ENCODE data around the gene ANXA6. TPM values are rescaled to one million over a fixed set of nuclear protein-coding genes. Genes with fewer than 3 reads are reported as not detected.
A peak's percentile ranks its signal among the peaks of the same experiment; 100 is the strongest.

Gene ANXA6
- total RNA-seq, 2 experiments from 2014 or later = 518 to 538 TPM

GRCh38 chr5:151062405-151063141, 95.0 kb downstream of the ANXA6 start:
- no peak for DNase-seq
- H3K9me3 Mint-ChIP-seq = no peaks in the 10 kb centered on the region
- H3K4me3 Mint-ChIP-seq = no peak overlapping the region
- H3K27ac Mint-ChIP-seq = no peak overlapping the region
- ATAC-seq (ENCODE audit: low read depth) = no peak
- H3K36me3 Mint-ChIP-seq = peaks cover 22% of the 10 kb centered on the region
- H3K27me3 Mint-ChIP-seq = no peaks in the 10 kb centered on the region
- POLR2A ChIA-PET = no interaction called here
- H3K4me1 Mint-ChIP-seq = peaks cover 33% of the 10 kb centered on the region

- Mint-ChIP-seq H3K27me3 (no peaks in the 10 kb centered on the region), H3K36me3 (peaks cover 28% of the 10 kb centered on the region), H3K9me3 (no peaks in the 10 kb centered on the region), H3K4me3 (no peak overlapping the region), H3K4me1 (peaks cover 27% of the 10 kb centered on the region), H3K27ac (peak overlapping the region; percentile 34)
- DNase-seq (no peak), ATAC-seq (ENCODE audit: low read depth) (no peak)
- POLR2A ChIA-PET = no interaction called here
Measured at GRCh38 chr5:151060742-151061141, 96.8 kb downstream of the ANXA6 start.

GRCh38 chr5:151058891-151059489, 98.6 kb downstream of the ANXA6 start:
- POLR2A ChIA-PET = no interaction called here
- DNase-seq = no peak
- peak overlapping the region; percentile 64 for H3K4me3 Mint-ChIP-seq
- ATAC-seq (ENCODE audit: low read depth) = no peak
- H3K27ac Mint-ChIP-seq = peak overlapping the region; percentile 87
- H3K4me1 Mint-ChIP-seq = peaks cover 24% of the 10 kb centered on the region
- H3K9me3 Mint-ChIP-seq = no peaks in the 10 kb centered on the region
- H3K36me3 Mint-ChIP-seq = peaks cover 32% of the 10 kb centered on the region
- H3K27me3 Mint-ChIP-seq = no peaks in the 10 kb centered on the region

GRCh38 chr5:151058301-151058700, 99.3 kb downstream of the ANXA6 start:
- Mint-ChIP-seq H3K4me3 (no peak overlapping the region), H3K36me3 (peaks cover 30% of the 10 kb centered on the region), H3K9me3 (no peaks in the 10 kb centered on the region), H3K27ac (no peak overlapping the region), H3K27me3 (no peaks in the 10 kb centered on the region), H3K4me1 (peaks cover 25% of the 10 kb centered on the region)
- POLR2A ChIA-PET = no interaction called here
- ATAC-seq (ENCODE audit: low read depth) = no peak
- DNase-seq = no peak

GRCh38 chr5:151056379-151057325, 100.9 kb downstream of the ANXA6 start:
- POLR2A ChIA-PET = no interaction called here
- Mint-ChIP-seq H3K36me3 (peaks cover 26% of the 10 kb centered on the region), H3K4me3 (no peak overlapping the region), H3K27me3 (no peaks in the 10 kb centered on the region), H3K9me3 (no peaks in the 10 kb centered on the region), H3K4me1 (peaks cover 35% of the 10 kb centered on the region), H3K27ac (no peak overlapping the region)
- DNase-seq (no peak), ATAC-seq (ENCODE audit: low read depth) (no peak)

GRCh38 chr5:151055336-151055735, 102.2 kb downstream of the ANXA6 start:
- no peak overlapping the region for H3K27ac Mint-ChIP-seq
- ATAC-seq (ENCODE audit: low read depth) (no peak), DNase-seq (no peak)
- no peaks in the 10 kb centered on the region for H3K9me3 Mint-ChIP-seq
- peaks cover 19% of the 10 kb centered on the region for H3K36me3 Mint-ChIP-seq
- H3K27me3 Mint-ChIP-seq = no peaks in the 10 kb centered on the region
- POLR2A ChIA-PET = no interaction called here
- H3K4me3 Mint-ChIP-seq = no peak overlapping the region
- peaks cover 31% of the 10 kb centered on the region for H3K4me1 Mint-ChIP-seq

GRCh38 chr5:151054709-151055108, 102.9 kb downstream of the ANXA6 start:
- POLR2A ChIA-PET = no interaction called here
- Mint-ChIP-seq H3K36me3 (peaks cover 19% of the 10 kb centered on the region), H3K4me1 (peaks cover 25% of the 10 kb centered on the region), H3K4me3 (no peak overlapping the region), H3K27me3 (no peaks in the 10 kb centered on the region), H3K9me3 (no peaks in the 10 kb centered on the region), H3K27ac (no peak overlapping the region)
- no peak for DNase-seq
- ATAC-seq (ENCODE audit: low read depth) = no peak

- H3K4me1 Mint-ChIP-seq = peaks cover 19% of the 10 kb centered on the region
- ATAC-seq (ENCODE audit: low read depth) (no peak), DNase-seq (no peak)
- peak overlapping the region; percentile 33 for H3K27ac Mint-ChIP-seq
- H3K36me3 Mint-ChIP-seq = peaks cover 23% of the 10 kb centered on the region
- H3K4me3 Mint-ChIP-seq = no peak overlapping the region
- POLR2A ChIA-PET = interaction anchor here (1.0 kb wide), 1 partner anchor 61 kb away, joined by 4 read pairs; no protein-coding TSS in a partner anchor
- H3K9me3 Mint-ChIP-seq = no peaks in the 10 kb centered on the region
- H3K27me3 Mint-ChIP-seq = no peaks in the 10 kb centered on the region
Measured at GRCh38 chr5:151053796-151054462, 103.7 kb downstream of the ANXA6 start.

GRCh38 chr5:151052836-151053235, 104.7 kb downstream of the ANXA6 start:
- Mint-ChIP-seq H3K27ac (peak overlapping the region; percentile 33), H3K27me3 (no peaks in the 10 kb centered on the region)
- POLR2A ChIA-PET = interaction anchor here (0.5 kb wide), 1 partner anchor 72 kb away, joined by 5 read pairs; no protein-coding TSS in a partner anchor

GRCh38 chr5:151051931-151052608, 105.5 kb downstream of the ANXA6 start:
- Mint-ChIP-seq H3K27ac (peak overlapping the region; percentile 33), H3K36me3 (peaks cover 28% of the 10 kb centered on the region)

More at GRCh38 chr5:151052836-151053235, 104.7 kb downstream of the ANXA6 start:
- H3K4me3 Mint-ChIP-seq = no peak overlapping the region
- H3K9me3 Mint-ChIP-seq = no peaks in the 10 kb centered on the region
- no peak for ATAC-seq (ENCODE audit: low read depth)
- peaks cover 26% of the 10 kb centered on the region for H3K36me3 Mint-ChIP-seq
- no peak for DNase-seq
- H3K4me1 Mint-ChIP-seq = peaks cover 18% of the 10 kb centered on the region

GRCh38 chr5:151051066-151051930, 106.3 kb downstream of the ANXA6 start:
- POLR2A ChIA-PET = interaction anchor here (0.7 to 1.3 kb wide), 3 partner anchors 43 to 89 kb away, joined by 3 to 6 read pairs (median 3); no protein-coding TSS in a partner anchor
- H3K9me3 Mint-ChIP-seq = no peaks in the 10 kb centered on the region
- DNase-seq (peak; percentile 69), ATAC-seq (ENCODE audit: low read depth) (peak; percentile 86)
- H3K27ac Mint-ChIP-seq = peak overlapping the region; percentile 33
- peaks cover 16% of the 10 kb centered on the region for H3K4me1 Mint-ChIP-seq
- H3K36me3 Mint-ChIP-seq = peaks cover 23% of the 10 kb centered on the region
- no peaks in the 10 kb centered on the region for H3K27me3 Mint-ChIP-seq
- H3K4me3 Mint-ChIP-seq = no peak overlapping the region

More at GRCh38 chr5:151051931-151052608, 105.5 kb downstream of the ANXA6 start:
- peaks cover 17% of the 10 kb centered on the region for H3K4me1 Mint-ChIP-seq
- DNase-seq (no peak), ATAC-seq (ENCODE audit: low read depth) (no peak)
- H3K9me3 Mint-ChIP-seq = no peaks in the 10 kb centered on the region
- no peak overlapping the region for H3K4me3 Mint-ChIP-seq
- POLR2A ChIA-PET = interaction anchor here (0.5 to 0.8 kb wide), 3 partner anchors 73 to 76 kb away, joined by 3 to 6 read pairs (median 5); no protein-coding TSS in a partner anchor
- no peaks in the 10 kb centered on the region for H3K27me3 Mint-ChIP-seq
